CD4-positive, alpha-beta T cell treated with Interleukin-4 for 1 hour (primary cell): ENCODE measurements around the gene ITGA2.

ENCODE experiments used
- DNase-seq, 2 donors: peaks; one replicate each; pipeline ENCODE4 v3.0.0-alpha.2; 2020 to 2022

ITGA2 gene

GRCh38 chr5:52989781-52990527 is 802 bp downstream of the ITGA2 start:
- peak; percentile 14 to 33 for DNase-seq

- no peak for DNase-seq
Observed at GRCh38 chr5:52990528-52990925, 1.4 kb downstream of the ITGA2 start.

GRCh38 chr5:52993367-52993766 is 4.2 kb downstream of the ITGA2 start:
- no peak for DNase-seq

DNA sequence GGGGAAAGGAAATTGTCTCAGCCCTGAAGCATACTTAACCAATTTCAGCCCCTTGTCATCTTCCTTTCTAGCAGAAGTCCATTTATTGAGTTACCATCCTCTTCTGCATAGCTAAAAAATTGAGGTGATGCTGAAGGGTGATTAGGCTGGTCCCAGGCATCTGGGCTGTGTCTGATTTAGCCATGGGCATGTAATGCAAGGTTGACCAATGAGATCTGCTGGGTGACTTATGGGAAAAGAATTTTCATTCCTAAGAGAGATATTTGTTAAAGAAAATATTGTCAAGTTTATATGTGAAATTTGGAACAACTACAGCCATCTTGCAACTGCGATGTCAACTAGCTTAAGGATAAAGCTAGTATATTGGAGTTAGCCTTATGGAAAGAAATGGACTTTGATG is 5.1 kb downstream of the ITGA2 start:
- DNase-seq = no peak

DNA sequence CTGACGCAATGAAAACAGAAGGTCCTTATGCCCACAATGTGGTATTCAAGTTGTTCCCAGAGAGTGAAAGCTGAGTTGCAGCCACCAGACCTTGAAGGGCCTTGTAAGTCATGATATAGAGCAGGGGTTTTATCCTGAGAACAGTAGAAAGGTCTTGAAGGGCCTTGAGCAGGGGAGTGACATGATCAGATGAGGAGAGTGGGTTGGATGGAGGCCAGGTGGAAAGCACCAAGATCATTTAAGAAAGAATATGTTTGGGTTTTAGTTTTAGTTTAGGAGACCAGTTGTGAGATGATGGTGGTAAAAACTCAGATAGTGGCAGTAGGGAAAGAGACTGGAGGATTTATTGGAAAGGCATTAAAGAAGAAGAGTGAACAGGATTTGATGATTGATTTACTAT is 5.9 kb downstream of the ITGA2 start:
- no peak for DNase-seq

GRCh38 chr5:52995914-52996313 is 6.8 kb downstream of the ITGA2 start:
- DNase-seq = no peak

DNA sequence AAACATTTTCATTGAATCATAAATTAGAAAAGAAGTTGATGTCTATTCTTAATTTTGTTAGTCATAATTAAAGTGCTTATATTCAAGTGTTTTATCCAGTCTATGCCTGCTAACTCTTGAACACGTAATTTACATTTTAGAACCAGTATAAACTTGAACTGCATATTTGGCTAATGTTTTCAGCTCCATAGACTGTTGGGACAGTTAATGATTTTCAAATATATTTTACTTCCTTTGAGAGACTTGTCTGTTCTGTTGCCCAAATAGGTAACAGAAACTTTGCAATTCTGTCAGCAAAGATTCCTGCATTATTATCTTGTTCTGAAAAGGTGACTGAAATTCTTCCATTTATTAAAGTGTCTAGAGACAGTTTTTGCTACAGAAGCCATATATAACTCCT is 7.8 kb downstream of the ITGA2 start:
- no peak for DNase-seq

DNA sequence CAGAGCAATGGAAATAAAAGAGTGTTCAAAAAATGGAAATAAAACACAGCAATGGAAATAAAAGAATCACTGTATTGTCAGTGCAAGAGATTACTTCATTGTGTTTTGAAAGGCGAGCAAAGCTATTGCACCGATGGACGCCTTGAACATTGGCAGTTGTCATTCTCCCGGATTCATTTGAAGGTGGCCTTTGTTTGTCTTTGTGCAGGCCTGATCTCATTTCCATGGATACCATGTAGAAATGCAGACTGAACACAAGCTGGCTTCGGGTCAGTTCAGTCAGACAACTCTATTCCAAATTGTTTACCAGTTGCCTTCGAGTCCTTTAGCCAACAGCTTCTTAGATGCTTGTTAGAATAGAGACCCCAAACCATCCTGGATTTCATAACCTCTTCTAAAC is 8.3 kb downstream of the ITGA2 start:
- no peak for DNase-seq

- no peak for DNase-seq
Observed at GRCh38 chr5:52998552-52999313, 9.6 kb downstream of the ITGA2 start.

DNA sequence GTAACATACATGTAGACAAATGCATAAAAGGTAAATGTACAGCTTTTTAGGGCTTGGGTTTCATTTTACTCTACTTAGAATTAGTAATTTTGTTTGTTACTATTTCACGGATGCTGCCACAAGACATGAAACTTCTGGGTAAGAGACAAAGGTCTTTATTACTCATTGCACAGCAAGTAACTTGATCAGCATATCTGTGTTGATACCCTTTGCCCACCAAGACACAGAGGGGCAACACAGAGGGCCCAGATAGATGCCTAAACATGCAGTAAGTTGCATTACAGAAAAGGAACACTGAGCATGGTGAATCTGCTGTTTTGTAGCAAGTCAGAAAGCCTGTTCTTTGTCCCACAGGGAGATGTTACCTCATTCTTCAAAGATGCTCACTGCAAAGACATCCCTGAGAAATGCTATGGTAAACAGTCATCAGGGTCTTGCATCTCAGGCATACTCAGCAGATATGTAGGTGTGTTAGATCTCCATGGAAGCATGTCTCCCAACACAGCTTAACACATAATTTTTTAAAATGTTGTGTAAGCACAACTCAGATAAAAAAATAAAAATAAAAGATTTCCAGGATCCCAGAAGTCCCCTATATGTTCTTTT is 10.3 kb downstream of the ITGA2 start:
- no peak for DNase-seq

GRCh38 chr5:53001541-53001940 is 12.4 kb downstream of the ITGA2 start:
- DNase-seq = no peak

DNA sequence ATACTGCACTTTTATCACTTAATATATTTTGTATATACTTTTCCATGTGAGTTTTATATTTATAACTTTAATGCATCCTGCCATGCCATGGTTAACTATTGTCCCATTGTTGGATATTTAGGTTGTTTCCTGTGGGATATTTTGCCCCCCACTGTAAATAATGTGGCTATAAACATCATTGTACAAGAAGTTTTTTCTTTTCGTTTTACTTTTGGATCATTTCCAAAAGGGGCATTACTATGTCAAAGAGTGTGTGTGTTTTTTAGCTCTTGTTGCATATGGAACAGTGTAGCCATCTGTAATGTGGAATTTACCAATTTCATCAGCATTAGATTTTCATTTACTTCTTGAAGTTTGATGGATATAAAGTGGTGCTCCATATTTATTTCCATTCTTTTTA is 13.3 kb downstream of the ITGA2 start:
- no peak for DNase-seq

DNA sequence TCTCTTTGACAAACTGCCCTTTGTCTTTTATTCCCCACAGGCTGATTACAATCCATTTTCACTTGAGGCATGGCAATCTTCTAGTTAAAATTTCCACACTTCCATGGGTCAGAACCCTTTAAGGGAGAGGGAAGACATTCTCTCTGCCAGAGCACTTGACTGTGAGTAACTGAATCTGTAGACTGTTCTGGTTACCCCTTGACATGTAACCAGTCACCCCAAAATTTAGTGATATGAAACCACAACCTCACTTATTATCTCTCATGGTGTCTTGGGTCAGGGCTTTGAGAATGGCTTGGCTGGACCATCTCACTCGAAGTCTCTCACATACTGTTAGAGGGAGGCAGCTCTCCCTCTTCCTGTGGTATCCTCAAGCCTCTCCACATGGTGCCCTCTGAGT is 14.0 kb downstream of the ITGA2 start:
- no peak for DNase-seq

GRCh38 chr5:53006911-53007890 is 18.0 kb downstream of the ITGA2 start:
- no peak for DNase-seq

DNA sequence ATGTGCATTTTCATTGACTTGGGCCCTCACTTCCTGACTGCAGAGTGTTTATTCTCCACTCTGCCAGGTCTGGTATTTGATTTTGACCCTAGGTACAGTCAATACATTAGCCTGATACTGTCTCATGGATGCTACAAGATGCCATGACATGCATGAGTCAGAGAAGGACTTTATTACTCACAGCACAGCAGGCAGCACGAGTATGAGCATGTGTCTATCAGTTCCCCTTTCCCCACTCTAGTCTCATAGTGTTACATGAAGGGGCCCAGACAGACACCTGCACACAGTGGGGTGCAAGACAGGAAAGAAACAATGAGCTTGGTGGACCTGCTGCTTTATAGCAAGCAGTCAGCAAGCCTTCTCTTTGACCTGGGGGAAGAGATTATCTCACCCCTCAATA is 19.6 kb downstream of the ITGA2 start:
- no peak for DNase-seq

DNA sequence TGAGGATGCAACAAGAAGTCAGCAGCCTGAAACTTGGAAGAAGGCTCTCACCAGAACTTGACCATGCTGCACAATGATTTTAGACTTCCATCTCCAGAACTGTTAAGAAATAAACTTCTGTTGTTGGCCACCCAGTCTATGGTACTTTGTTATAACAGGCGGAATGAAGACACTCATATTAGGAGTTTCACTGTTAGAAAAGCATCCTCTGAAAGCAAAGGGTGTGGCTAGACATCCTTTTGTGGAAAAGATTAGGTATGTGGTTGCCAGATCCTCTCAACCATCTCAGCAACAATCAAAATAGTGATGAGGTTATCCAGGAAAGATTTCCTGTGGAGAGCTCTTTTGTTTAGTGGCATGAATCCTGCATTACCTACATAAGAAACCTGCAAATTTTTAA is 20.7 kb downstream of the ITGA2 start:
- no peak for DNase-seq

GRCh38 chr5:53010814-53011213 is 21.7 kb downstream of the ITGA2 start:
- no peak for DNase-seq

DNA sequence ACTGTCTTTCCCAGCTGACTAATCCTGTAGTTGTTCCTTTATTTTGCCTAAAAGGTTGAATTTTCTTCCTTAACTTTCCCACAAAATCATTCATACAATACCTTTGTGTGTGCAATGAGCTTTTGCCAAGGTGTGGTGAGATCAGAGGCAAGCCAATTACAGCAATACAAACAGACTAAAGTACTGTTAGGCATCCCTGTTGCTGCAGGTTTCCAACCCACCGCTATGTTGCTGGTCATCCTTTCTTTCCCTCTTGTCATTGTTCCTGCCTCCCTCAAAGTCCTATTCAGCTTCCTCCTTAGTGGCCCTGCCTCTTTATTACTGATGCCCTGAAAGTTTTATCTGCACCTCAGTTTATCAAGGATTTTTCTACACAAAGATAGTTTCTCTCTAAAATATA is 22.1 kb downstream of the ITGA2 start:
- no peak for DNase-seq

DNA sequence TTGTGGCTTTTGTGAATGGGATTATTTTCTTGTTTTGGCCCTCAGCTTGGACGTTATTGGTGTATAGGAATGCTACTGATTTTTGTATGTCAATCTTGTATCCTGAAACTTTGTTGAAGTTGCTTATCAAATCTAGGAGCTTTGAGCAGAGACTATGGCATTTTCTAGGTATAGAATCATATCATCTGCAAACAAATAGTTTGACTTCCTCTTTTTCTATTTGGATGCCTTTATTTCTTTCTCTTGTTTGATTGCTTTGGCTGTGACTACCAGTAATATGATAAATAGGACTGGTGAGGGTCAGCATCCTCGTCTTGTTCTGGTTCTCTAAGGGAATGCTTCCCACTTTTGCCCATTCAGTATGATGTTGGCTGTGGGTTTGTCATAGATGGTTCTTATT is 24.7 kb downstream of the ITGA2 start:
- DNase-seq = no peak

DNA sequence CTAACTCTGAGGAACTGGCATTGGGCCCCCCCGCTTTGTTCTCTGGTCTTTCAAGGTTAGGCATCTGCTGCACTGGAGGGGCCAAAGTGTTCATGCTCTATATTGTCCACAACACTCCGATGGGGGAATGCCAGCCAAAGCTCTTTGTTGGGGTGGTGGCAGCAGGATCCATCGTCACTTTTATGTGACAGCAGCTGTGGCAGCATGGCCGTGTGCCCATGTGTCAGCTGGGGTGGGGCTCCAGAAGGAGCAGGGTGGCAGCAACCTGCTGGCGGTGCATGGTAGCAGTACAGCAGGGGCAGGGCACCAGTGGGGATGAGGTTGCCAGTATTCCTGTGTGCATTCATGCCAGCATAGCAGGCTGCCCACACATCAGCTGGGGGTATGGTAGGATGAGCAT is 28.2 kb downstream of the ITGA2 start:
- no peak for DNase-seq

DNA sequence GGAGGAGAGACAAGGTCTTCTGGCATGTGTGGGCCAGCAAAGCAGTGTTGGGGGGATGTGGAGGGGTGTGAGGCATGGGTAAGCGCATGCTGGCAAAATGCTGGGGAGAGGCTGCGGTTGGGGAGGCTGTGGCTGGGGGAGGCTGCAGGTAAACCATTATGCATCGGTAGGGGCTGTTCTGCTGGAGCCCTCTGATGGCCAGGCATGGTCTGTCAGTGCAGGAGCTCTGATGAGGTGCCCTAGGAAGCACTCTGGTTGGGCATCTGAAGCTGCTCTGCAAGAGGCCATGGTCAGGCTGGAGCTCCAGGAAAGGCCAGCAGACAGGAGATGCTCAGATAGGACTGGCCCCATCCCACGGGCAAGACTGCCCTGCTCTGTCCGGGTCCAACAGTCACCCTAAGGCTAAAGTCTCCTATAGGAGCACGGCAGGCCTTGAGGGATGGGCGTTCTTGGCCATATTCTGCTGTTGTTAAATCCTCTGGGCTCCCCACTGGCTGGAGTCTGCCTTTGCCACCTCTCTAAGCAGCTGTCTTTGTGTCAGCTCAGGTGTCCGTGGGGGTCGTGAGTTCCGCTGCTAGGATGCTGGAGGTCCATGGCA is 28.7 kb downstream of the ITGA2 start:
- no peak for DNase-seq

- no peak for DNase-seq
Observed at GRCh38 chr5:53019320-53019719, 30.2 kb downstream of the ITGA2 start.
